IgD-negative memory B cell (primary cell): ENCODE measurements around the gene PRMT7. TPM values are rescaled to one million over a fixed set of nuclear protein-coding genes. Genes with fewer than 3 reads are reported as not detected.
"Not testable (repeated sequence)": the region's sequence is repeated elsewhere in the genome, so short reads cannot be mapped to it uniquely, and the experiment has no call there.

Experiments used
- H3K27ac Mint-ChIP-seq, 3 donors: one replicate each; pipeline ENCODE4 v1.8.0; 2020 to 2022; ENCODE audit warnings: mild to moderate bottlenecking in 3 of 3, mixed read lengths in 3 of 3, moderate library complexity in 1 of 3
- H3K27me3 Mint-ChIP-seq: one replicate; pipeline ENCODE4 v1.8.0; 2021; ENCODE audit warnings: mixed read lengths
- H3K36me3 Mint-ChIP-seq: one replicate; pipeline ENCODE4 v1.8.0; 2020; ENCODE audit warnings: mild to moderate bottlenecking, mixed read lengths
- H3K4me1 Mint-ChIP-seq, 3 donors: one replicate each; pipeline ENCODE4 v1.8.0; 2020 to 2022; ENCODE audit warnings: mixed read lengths in 3 of 3, mild to moderate bottlenecking in 1 of 3
- H3K4me3 Mint-ChIP-seq, 4 donors: one replicate each; pipeline ENCODE4 v1.8.0; 2020 to 2022; ENCODE audit warnings: mild to moderate bottlenecking in 4 of 4, mixed read lengths in 4 of 4, moderate library complexity in 3 of 4
- H3K9me3 Mint-ChIP-seq, 3 donors: one replicate each; pipeline ENCODE4 v1.8.0; 2020 to 2021; ENCODE audit warnings: mixed read lengths in 3 of 3, mild to moderate bottlenecking in 1 of 3
- polyA plus RNA-seq: library from polyadenylated mRNA; unstranded; fragments of 300-500 nt; fragmentation: Illumina TruSeq; gene quantifications from one replicate; pipeline ENCODE4 v1.2.3, GENCODE V29; 2021

PRMT7 gene
- polyA plus RNA-seq, 1 donor from 2014 or later: 22.8 TPM

- peaks cover 40 to 67% (median 59%) of the 10 kb centered on the region in 3 donors for H3K4me1 Mint-ChIP-seq
Observed at GRCh38 chr16:68288796-68289195, 22.0 kb upstream of the PRMT7 start.

GRCh38 chr16:68289202-68289601, 21.6 kb upstream of the PRMT7 start:
- Mint-ChIP-seq H3K4me3 (peak overlapping the region in 3 of 4 donors; percentile 50 to 88 (median 77)), H3K9me3 (no peaks in the 10 kb centered on the region), H3K27me3 (peaks cover 1% of the 10 kb centered on the region), H3K27ac (peak overlapping the region; percentile 77 to 95 (median 92)), H3K4me1 (peaks cover 36 to 65% (median 55%) of the 10 kb centered on the region in 3 donors), H3K36me3 (peaks cover 2% of the 10 kb centered on the region)

More at GRCh38 chr16:68288796-68289195, 22.0 kb upstream of the PRMT7 start:
- peak overlapping the region in 1 of 4 donors; percentile 34 for H3K4me3 Mint-ChIP-seq
- H3K9me3 Mint-ChIP-seq, H3K27me3 Mint-ChIP-seq, H3K36me3 Mint-ChIP-seq: not testable (repeated sequence)
- H3K27ac Mint-ChIP-seq: peak overlapping the region; percentile 77 to 95 (median 92)

GRCh38 chr16:68289621-68290329, 21.0 kb upstream of the PRMT7 start:
- Mint-ChIP-seq H3K27ac (peak overlapping the region; percentile 77 to 95 (median 92)), H3K9me3 (no peaks in the 10 kb centered on the region), H3K27me3 (peaks cover 1% of the 10 kb centered on the region), H3K36me3 (peaks cover 2% of the 10 kb centered on the region), H3K4me1 (peaks cover 32 to 59% (median 50%) of the 10 kb centered on the region in 3 donors), H3K4me3 (peak overlapping the region; percentile 41 to 88 (median 64))

- peaks cover 28 to 53% (median 44%) of the 10 kb centered on the region in 3 donors for H3K4me1 Mint-ChIP-seq
- H3K4me3 Mint-ChIP-seq: no peak overlapping the region
- H3K36me3 Mint-ChIP-seq: peaks cover 2% of the 10 kb centered on the region
- no peaks in the 10 kb centered on the region for H3K9me3 Mint-ChIP-seq
- peaks cover 1% of the 10 kb centered on the region for H3K27me3 Mint-ChIP-seq
- H3K27ac Mint-ChIP-seq: peak overlapping the region in 2 of 3 donors; percentile 92 to 95
Observed at GRCh38 chr16:68290450-68290849, 20.4 kb upstream of the PRMT7 start.

GRCh38 chr16:68291227-68291626, 19.6 kb upstream of the PRMT7 start:
- peaks cover 1% of the 10 kb centered on the region for H3K36me3 Mint-ChIP-seq
- peaks cover 1% of the 10 kb centered on the region for H3K27me3 Mint-ChIP-seq
- H3K4me3 Mint-ChIP-seq: peak overlapping the region in 1 of 4 donors; percentile 49

GRCh38 chr16:68292425-68292824, 18.4 kb upstream of the PRMT7 start:
- no peaks in the 10 kb centered on the region for H3K9me3 Mint-ChIP-seq
- peaks cover 19 to 38% (median 33%) of the 10 kb centered on the region in 3 donors for H3K4me1 Mint-ChIP-seq
- H3K27ac Mint-ChIP-seq: peak overlapping the region in 2 of 3 donors; percentile 81 to 82
- H3K4me3 Mint-ChIP-seq: no peak overlapping the region
- no peaks in the 10 kb centered on the region for H3K27me3 Mint-ChIP-seq
- no peaks in the 10 kb centered on the region for H3K36me3 Mint-ChIP-seq

More at GRCh38 chr16:68291227-68291626, 19.6 kb upstream of the PRMT7 start:
- no peaks in the 10 kb centered on the region for H3K9me3 Mint-ChIP-seq
- peak overlapping the region in 1 of 3 donors; percentile 82 for H3K27ac Mint-ChIP-seq
- peaks cover 25 to 47% (median 40%) of the 10 kb centered on the region in 3 donors for H3K4me1 Mint-ChIP-seq

- no peaks in the 10 kb centered on the region for H3K27me3 Mint-ChIP-seq
- H3K4me3 Mint-ChIP-seq: no peak overlapping the region
- H3K9me3 Mint-ChIP-seq: no peaks in the 10 kb centered on the region
- H3K36me3 Mint-ChIP-seq: no peaks in the 10 kb centered on the region
- H3K27ac Mint-ChIP-seq: peak overlapping the region in 1 of 3 donors; percentile 39
- H3K4me1 Mint-ChIP-seq: peaks cover 4 to 13% (median 8%) of the 10 kb centered on the region in 3 donors
Observed at GRCh38 chr16:68296291-68296690, 14.5 kb upstream of the PRMT7 start.

- Mint-ChIP-seq H3K4me3 (no peak overlapping the region), H3K27ac (peak overlapping the region in 1 of 3 donors; percentile 39), H3K4me1 (peaks cover 3 to 10% (median 4%) of the 10 kb centered on the region in 3 donors), H3K27me3 (no peaks in the 10 kb centered on the region), H3K36me3 (no peaks in the 10 kb centered on the region), H3K9me3 (no peaks in the 10 kb centered on the region)
Observed at GRCh38 chr16:68296693-68297092, 14.1 kb upstream of the PRMT7 start.

- H3K4me3 Mint-ChIP-seq: no peak overlapping the region
- no peaks in the 10 kb centered on the region for H3K9me3 Mint-ChIP-seq
- peak overlapping the region; percentile 21 to 80 (median 58) for H3K27ac Mint-ChIP-seq
- H3K4me1 Mint-ChIP-seq: peaks cover 0 to 5% (median 2%) of the 10 kb centered on the region in 3 donors
- no peaks in the 10 kb centered on the region for H3K36me3 Mint-ChIP-seq
- no peaks in the 10 kb centered on the region for H3K27me3 Mint-ChIP-seq
Observed at GRCh38 chr16:68297908-68298307, 12.9 kb upstream of the PRMT7 start.

GRCh38 chr16:68298312-68298711, 12.5 kb upstream of the PRMT7 start:
- H3K27ac Mint-ChIP-seq: peak overlapping the region in 2 of 3 donors; percentile 21 to 58
- H3K9me3 Mint-ChIP-seq: no peaks in the 10 kb centered on the region
- H3K4me3 Mint-ChIP-seq: no peak overlapping the region
- H3K4me1 Mint-ChIP-seq: peaks cover 0 to 5% (median 2%) of the 10 kb centered on the region in 3 donors
- H3K36me3 Mint-ChIP-seq: no peaks in the 10 kb centered on the region
- H3K27me3 Mint-ChIP-seq: no peaks in the 10 kb centered on the region

- Mint-ChIP-seq H3K27ac (peak overlapping the region in 1 of 3 donors; percentile 78), H3K36me3 (peaks cover 4% of the 10 kb centered on the region), H3K27me3 (no peaks in the 10 kb centered on the region), H3K9me3 (no peaks in the 10 kb centered on the region), H3K4me1 (peaks cover 0 to 2% (median 1%) of the 10 kb centered on the region in 3 donors), H3K4me3 (no peak overlapping the region)
Observed at GRCh38 chr16:68298907-68299561, 11.8 kb upstream of the PRMT7 start.

- Mint-ChIP-seq H3K9me3 (no peaks in the 10 kb centered on the region), H3K36me3 (peaks cover 4% of the 10 kb centered on the region), H3K4me1 (peaks cover 0 to 2% (median 1%) of the 10 kb centered on the region in 3 donors), H3K27me3 (no peaks in the 10 kb centered on the region), H3K4me3 (no peak overlapping the region), H3K27ac (peak overlapping the region in 1 of 3 donors; percentile 78)
Observed at GRCh38 chr16:68299571-68300453, 11.0 kb upstream of the PRMT7 start.

- H3K36me3 Mint-ChIP-seq: peaks cover 4% of the 10 kb centered on the region
- peaks cover 0 to 5% (median 5%) of the 10 kb centered on the region in 3 donors for H3K4me1 Mint-ChIP-seq
Observed at GRCh38 chr16:68300734-68301459, 9.9 kb upstream of the PRMT7 start.

GRCh38 chr16:68306633-68307032, 4.2 kb upstream of the PRMT7 start:
- Mint-ChIP-seq H3K27me3 (no peaks in the 10 kb centered on the region), H3K9me3 (no peaks in the 10 kb centered on the region), H3K27ac (no peak overlapping the region), H3K4me1 (peaks cover 18 to 20% (median 19%) of the 10 kb centered on the region in 3 donors), H3K36me3 (peaks cover 4% of the 10 kb centered on the region), H3K4me3 (peak overlapping the region in 1 of 4 donors; percentile 17)

More at GRCh38 chr16:68300734-68301459, 9.9 kb upstream of the PRMT7 start:
- Mint-ChIP-seq H3K27me3 (no peaks in the 10 kb centered on the region), H3K27ac (peak overlapping the region in 2 of 3 donors; percentile 32 to 63), H3K9me3 (no peaks in the 10 kb centered on the region), H3K4me3 (no peak overlapping the region)
